GM18861 (cell line): ENCODE results near the gene PRKCE.

Experiments
- ATAC-seq: cut with Tn5 transposase; IDR thresholded peaks from one replicate; pipeline ENCODE4 v1.9.1; 2021; ENCODE audit not compliant: unreplicated experiment

Gene PRKCE

DNA sequence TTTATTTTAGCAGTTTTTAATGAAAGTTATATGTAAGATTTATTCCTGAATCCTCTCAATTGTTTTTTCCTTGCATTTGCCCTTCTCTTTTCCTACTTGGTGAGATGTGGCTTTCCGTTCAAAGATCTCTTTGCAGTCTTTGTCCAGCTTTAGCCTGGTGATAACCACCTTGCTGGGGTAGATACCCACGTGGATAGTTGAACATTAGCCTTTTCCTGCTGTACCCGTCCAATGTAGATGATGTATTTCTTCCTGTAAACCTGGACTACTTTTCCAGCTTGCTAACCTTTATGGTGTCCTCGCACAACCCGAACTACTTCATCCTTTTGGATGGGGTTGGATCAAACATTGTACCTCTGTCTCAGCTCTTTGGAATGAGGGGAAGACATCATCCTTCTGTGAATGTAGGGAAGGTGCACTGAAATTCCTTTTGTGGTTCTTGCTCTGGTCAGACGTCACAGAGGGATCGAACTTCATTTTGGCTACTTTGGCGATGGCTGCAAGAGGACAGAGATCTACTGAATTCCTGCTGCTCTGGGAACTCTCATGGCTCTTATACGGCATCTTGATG is 352.5 kb downstream of the PRKCE start:
- no peak for ATAC-seq

DNA sequence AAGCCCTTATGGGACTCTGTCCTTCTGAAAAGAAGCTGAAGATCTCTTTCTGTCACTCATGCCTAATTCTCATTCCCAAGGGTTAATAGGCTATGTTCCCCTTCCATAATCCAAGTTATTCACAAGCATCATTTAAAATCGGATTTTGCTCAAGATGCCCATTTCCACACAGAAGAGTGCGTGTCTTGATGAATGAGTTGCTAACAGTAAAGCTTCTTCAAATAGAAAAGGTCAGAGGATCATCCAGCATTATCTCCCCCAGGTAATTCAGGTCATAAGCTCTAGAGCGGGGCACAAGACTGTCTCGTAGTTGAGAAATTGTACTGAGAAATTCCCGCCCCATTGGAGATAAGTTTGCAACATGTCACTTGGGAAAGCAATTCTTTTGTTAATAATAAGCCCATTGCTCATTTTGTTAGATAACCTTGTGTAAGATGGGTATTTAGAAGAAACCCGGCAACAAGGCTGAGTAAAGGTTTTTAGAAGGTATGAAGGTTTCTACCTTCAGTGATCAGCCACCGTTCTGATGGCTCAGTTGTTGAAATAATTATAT is 355.1 kb downstream of the PRKCE start:
- ATAC-seq = no peak

DNA sequence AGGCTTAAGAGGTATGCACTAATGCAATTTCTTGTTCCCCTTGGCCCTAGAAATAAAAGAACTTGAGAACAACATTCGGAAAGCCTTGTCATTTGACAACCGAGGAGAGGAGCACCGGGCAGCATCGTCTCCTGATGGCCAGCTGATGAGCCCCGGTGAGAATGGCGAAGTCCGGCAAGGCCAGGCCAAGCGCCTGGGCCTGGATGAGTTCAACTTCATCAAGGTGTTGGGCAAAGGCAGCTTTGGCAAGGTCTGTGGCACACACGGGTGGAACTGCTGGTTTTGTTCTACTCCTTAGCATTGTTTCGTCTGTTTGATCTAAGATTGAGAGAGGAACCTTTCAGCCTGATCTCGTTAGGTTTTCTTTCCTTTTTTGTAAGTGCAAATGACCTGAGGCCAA is 355.9 kb downstream of the PRKCE start:
- no peak for ATAC-seq

DNA sequence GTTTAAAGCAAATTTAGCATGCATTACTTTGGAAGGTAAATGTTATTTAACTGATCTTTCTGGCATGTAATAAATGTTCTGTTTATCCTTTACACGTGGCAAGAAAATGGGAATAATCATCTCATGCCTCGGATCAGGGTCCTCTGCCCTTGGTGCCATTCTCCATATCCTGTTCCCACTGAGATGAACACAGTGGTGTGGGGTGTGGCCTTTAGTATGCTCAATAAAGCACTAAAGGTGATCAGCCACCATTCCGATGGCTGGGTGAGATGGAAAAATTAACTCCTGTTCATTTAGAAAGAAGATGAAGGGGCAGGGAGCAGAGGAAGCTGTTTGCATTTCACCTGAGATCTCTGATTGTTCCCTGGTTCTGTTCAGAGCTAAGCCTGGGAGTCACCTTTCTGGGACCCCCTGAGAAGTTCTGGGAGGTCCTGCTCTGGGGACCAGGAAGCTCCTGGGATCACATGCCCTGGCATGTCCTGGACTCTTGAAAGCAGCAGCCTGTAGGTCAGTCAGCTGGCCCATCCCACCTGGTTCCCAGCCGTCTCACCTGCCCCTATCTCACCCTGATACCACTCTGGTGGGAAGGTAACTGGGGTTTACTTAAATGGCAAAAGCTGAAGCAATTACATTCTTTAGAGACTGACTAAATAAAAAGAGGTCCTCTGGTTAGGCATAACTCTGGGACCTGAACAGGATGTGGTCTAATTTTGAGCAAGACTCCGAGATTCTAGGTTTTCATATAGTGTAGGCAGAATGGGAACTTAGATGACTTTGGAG is 356.8 kb downstream of the PRKCE start:
- ATAC-seq = no peak

GRCh38 chr2:46009315-46009714 is 357.8 kb downstream of the PRKCE start:
- no peak for ATAC-seq

- ATAC-seq = no peak
Observed at GRCh38 chr2:46009772-46010171, 358.3 kb downstream of the PRKCE start.

GRCh38 chr2:46010223-46010924 is 358.9 kb downstream of the PRKCE start:
- no peak for ATAC-seq

DNA sequence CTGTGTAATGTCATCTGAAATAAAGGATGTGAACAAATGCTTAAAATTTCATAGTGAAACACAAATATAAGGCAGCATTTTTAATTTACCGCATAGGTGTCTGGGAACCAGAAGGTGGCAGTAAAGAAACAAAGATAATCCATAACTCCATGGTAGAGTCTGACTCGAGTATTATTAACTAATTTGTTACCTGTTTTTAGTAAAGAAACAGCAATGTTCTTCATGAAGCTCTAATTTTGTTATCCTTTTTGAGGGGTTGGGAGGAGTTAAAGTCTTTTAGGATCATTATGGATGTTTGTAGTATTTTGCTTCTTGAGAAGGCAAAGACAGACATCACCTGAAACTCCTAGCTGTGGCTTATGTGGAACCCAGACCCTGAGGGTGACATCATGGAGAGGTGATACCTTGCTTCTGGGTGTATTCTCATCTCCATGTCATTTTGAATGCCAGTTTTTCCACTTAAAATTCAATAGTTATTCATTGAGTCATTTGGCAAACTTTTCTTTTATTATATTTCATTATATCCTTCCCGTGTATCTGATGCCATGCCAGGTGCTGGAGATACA is 359.5 kb downstream of the PRKCE start:
- no peak for ATAC-seq

- no peak for ATAC-seq
Observed at GRCh38 chr2:46012618-46013240, 361.3 kb downstream of the PRKCE start.

- ATAC-seq = no peak
Observed at GRCh38 chr2:46013726-46014125, 362.3 kb downstream of the PRKCE start.

GRCh38 chr2:46014911-46015654 is 363.6 kb downstream of the PRKCE start:
- no peak for ATAC-seq

DNA sequence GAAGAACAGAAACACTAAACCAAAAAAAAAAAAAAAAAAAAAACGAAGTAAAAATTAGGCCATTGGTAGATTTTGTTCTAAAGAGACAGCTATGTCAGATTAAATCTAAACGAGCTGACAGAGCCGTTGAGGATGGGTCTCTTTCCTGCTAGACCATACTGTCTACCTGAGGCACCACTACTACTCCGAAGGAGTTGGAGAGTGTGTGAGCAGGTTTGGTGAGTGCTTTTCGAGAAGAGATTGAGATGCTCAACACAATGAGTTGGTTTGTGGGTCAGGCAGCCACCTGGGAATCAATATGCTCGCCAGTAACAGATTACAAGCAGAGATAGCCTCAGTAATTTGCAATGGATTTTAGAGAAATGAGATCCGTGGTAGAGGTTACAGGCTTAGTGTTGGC is 364.2 kb downstream of the PRKCE start:
- no peak for ATAC-seq

GRCh38 chr2:46016091-46016490 is 364.6 kb downstream of the PRKCE start:
- no peak for ATAC-seq

GRCh38 chr2:46018773-46019591 is 367.5 kb downstream of the PRKCE start:
- no peak for ATAC-seq

DNA sequence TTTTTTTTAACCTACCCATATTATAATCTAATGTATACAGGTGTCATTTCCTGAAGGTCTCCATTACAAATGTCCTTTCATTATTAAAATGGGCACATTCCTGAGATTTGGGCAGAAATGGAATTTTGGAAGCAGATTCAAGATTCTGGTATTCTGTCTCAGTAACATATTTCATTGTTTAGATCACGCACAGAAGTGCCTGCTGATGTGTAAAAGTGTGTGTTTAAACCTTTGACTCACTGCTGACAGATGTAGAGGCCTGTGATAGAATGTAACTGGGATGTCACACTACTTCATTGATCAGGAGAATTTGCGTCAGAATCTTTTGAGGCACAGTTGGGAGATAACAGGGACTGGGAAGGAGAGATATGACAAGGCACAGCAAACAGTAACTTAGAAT is 368.9 kb downstream of the PRKCE start:
- no peak for ATAC-seq

DNA sequence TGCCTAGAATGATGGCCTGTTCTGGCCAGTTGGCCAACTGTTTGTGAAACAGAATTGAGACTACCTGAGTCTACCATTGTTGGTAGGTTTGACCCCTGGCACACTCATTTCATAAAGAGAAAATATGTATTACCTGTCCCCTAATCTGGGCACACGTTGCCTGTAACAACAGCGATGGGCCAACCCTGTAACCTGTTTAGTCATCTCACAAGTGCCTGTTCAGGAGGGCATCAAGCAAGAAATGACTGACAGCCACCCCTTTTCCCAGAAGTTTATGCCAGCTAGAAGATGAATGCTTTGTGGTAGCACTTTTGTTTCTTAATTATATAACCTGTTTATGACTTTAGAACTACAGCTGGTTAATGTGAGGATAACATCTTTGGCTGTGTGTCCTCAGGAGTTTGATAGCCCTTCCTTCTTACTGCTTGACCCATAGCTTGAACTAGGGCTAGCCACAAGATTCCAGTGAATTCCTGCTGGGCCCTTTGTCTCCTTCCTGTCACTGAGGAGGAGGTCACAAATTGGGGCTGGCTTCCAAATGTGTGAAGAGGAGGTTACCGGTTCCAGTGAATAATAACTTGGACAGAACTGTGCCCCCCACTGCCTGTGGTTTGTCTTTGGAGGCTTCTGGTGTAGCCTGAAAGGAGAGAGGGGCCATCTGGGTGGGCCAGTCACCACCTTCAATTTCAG is 371.8 kb downstream of the PRKCE start:
- ATAC-seq = no peak

- ATAC-seq = no peak
Observed at GRCh38 chr2:46024146-46024779, 372.8 kb downstream of the PRKCE start.

DNA sequence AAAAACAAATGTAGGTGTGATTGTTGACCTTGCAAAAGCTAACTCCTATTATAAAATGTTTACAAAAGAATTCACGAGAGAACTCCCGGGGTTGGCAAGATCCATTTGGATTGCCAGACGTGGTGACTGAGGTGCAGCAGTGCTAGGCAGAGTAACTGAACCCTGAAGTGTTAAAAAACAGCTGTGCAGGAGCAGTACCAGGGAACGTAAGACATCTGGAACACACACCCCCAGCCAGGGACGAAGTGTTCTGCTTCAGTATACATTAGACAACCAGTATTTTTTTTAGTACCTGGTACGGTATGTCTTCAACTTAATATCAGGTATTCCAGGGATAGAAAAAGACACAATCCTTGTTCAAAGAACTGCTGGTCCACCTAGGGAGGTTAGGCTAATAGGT is 373.6 kb downstream of the PRKCE start:
- ATAC-seq = no peak

DNA sequence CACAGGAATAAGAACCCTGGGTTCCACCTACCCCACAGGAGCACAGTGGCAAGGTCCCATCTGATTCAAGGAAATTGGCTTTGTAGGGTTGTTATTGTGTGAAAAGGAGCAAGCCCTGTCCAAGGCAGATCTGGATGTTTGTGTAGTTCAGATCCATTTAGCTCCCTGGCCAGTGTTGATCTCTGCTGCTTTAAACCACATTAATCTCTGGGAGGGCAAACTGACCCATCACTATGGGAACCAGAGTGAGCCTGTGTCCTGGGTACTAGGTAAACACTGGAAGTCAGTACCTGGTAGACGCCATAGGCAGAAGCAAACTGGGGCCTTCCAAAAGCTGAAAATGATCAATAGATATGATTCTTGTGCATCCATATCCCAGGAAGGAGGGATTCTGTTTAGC is 374.2 kb downstream of the PRKCE start:
- no peak for ATAC-seq
